Esophagus squamous epithelium (tissue), 5 donors: ENCODE results near the gene ZC3H8. TPM values are rescaled to one million over a fixed set of nuclear protein-coding genes. Genes with fewer than 3 reads are reported as not detected.

Source experiments
- DNase-seq: peaks from one replicate; lab custom pipeline; 2025; lab: John Stamatoyannopoulos, UW
- H3K27ac ChIP-seq, 4 donors: fragments of 200-600 bp; sonication (generic); one replicate each; pipeline ENCODE4 v1.5.1; 2016 to 2019; ENCODE audit warnings: mild to moderate bottlenecking in 1 of 4
- H3K27me3 ChIP-seq, 4 donors: fragments of 200-600 bp; sonication (generic); 1 replicate in 3 of 4; 2 replicates in 1 of 4; pipeline versions ENCODE4 v1.5.1 to v1.6.0; 2017 to 2021; ENCODE audit warnings: antibody characterized with exemption in 1 of 4
- H3K36me3 ChIP-seq, 3 donors: fragments of 200-600 bp; sonication (generic); one replicate each; pipeline ENCODE4 v1.5.1; 2016 to 2019
- H3K4me1 ChIP-seq, 3 donors: fragments of 200-600 bp; sonication (generic); one replicate each; pipeline ENCODE4 v1.5.1; 2017 to 2019
- H3K4me3 ChIP-seq, 4 donors: fragments of 200-600 bp; sonication (generic); 1 replicate in 3 of 4; 2 replicates in 1 of 4; pipeline ENCODE4 v1.5.1; 2016 to 2019; ENCODE audit warnings: mild to moderate bottlenecking in 2 of 4, moderate library complexity in 1 of 4
- H3K9me3 ChIP-seq, 3 donors: fragments of 200-600 bp; sonication (generic); one replicate each; pipeline ENCODE4 v1.5.1; 2016 to 2019
- CTCF ChIP-seq, 6 experiments: fragments of 450-650 bp in 4 of 6; fragments of 200-600 bp in 2 of 6; sonication (generic) in 2 of 6; IDR thresholded peaks; one replicate each; pipeline ENCODE4 v1.5.1; 2016 to 2019; ENCODE audit warnings: antibody characterized with exemption in 6 of 6, mild to moderate bottlenecking in 4 of 6, moderate library complexity in 4 of 6
- POLR2A ChIP-seq, 4 donors: fragments of 450-650 bp; IDR thresholded peaks; one replicate each; pipeline ENCODE4 v1.6.1; 2017; ENCODE audit warnings: antibody characterized with exemption in 4 of 4, mild to moderate bottlenecking in 4 of 4, moderate library complexity in 3 of 4
- WGBS, 2 donors: methylation state at CpG; one replicate each; pipeline ENCODE4 v1.1.5; 2018; 5-methylcytosine and 5-hydroxymethylcytosine counted together
- intact Hi-C: fragments of 100-400 bp; cut with DNase I; formaldehyde crosslinking; loops from one replicate; pipeline ENCODE4 v1.15.0; 2022
- total RNA-seq, 4 donors: library from RNA; depleted of rRNA; stranded (reverse); fragments of >200 nt; gene quantifications; one replicate each; pipeline ENCODE4 v1.1.0, GENCODE V29; 2016
- donor health status: DM: yes; HTN: yes; CAD: no.

ZC3H8 gene
- total RNA-seq, 4 donors from 2014 or later: 6.0 to 60.1 (median 37.1) TPM

GRCh38 chr2:112251271-112251670 is 3.6 kb downstream of the ZC3H8 start:
- Histone ChIP-seq H3K4me3 (no peak overlapping the region), H3K27me3 (no peaks in the 10 kb centered on the region), H3K9me3 (no peaks in the 10 kb centered on the region), H3K4me1 (peaks cover 0 to 27% (median 10%) of the 10 kb centered on the region in 3 donors), H3K36me3 (peaks cover 0 to 38% (median 0%) of the 10 kb centered on the region in 3 donors), H3K27ac (no peak overlapping the region)
- TF ChIP-seq CTCF (IDR thresholded peaks at IDR 0.05) (no peak), POLR2A (IDR thresholded peaks at IDR 0.05) (no peak)
- 83 to 85% methylated on average over 3 of the region's 3 CpGs for WGBS, 2 donors
- no peak for DNase-seq
- intact Hi-C loops: no loop called here

- TF ChIP-seq CTCF (IDR thresholded peaks at IDR 0.05) (no peak), POLR2A (IDR thresholded peaks at IDR 0.05) (no peak)
- Histone ChIP-seq H3K27me3 (no peaks in the 10 kb centered on the region), H3K4me1 (no peaks in the 10 kb centered on the region), H3K9me3 (no peaks in the 10 kb centered on the region), H3K4me3 (no peak overlapping the region), H3K27ac (no peak overlapping the region), H3K36me3 (peaks cover 0 to 77% (median 0%) of the 10 kb centered on the region in 3 donors)
- no peak for DNase-seq
- WGBS, 2 donors: 100% methylated on average over 1 of the region's 1 CpG
- intact Hi-C loops: no loop called here
Observed at GRCh38 chr2:112244854-112245253, 10.0 kb downstream of the ZC3H8 start.

GRCh38 chr2:112243233-112243632 is 11.6 kb downstream of the ZC3H8 start:
- no peak overlapping the region for H3K27ac ChIP-seq
- H3K36me3 ChIP-seq: peaks cover 0 to 63% (median 0%) of the 10 kb centered on the region in 3 donors
- intact Hi-C loops: no loop called here
- no peaks in the 10 kb centered on the region for H3K9me3 ChIP-seq
- TF ChIP-seq POLR2A (IDR thresholded peaks at IDR 0.05) (no peak), CTCF (IDR thresholded peaks at IDR 0.05) (no peak)
- no peak overlapping the region for H3K4me3 ChIP-seq
- no peaks in the 10 kb centered on the region for H3K4me1 ChIP-seq
- DNase-seq: no peak
- 70 to 79% methylated on average over 4 of the region's 4 CpGs for WGBS, 2 donors
- H3K27me3 ChIP-seq: no peaks in the 10 kb centered on the region

GRCh38 chr2:112242384-112242783 is 12.5 kb downstream of the ZC3H8 start:
- no peak for DNase-seq
- TF ChIP-seq POLR2A (IDR thresholded peaks at IDR 0.05) (no peak), CTCF (IDR thresholded peaks at IDR 0.05) (no peak)
- no peak overlapping the region for H3K27ac ChIP-seq
- H3K27me3 ChIP-seq: no peaks in the 10 kb centered on the region
- no peak overlapping the region for H3K4me3 ChIP-seq
- no peaks in the 10 kb centered on the region for H3K4me1 ChIP-seq
- H3K36me3 ChIP-seq: peaks cover 0 to 63% (median 0%) of the 10 kb centered on the region in 3 donors
- WGBS, 2 donors: 75 to 85% methylated on average over 3 of the region's 3 CpGs
- no peaks in the 10 kb centered on the region for H3K9me3 ChIP-seq
- intact Hi-C loops: no loop called here

- DNase-seq: no peak
- intact Hi-C loops: no loop called here
- Histone ChIP-seq H3K4me3 (no peak overlapping the region), H3K27me3 (no peaks in the 10 kb centered on the region), H3K36me3 (peaks cover 0 to 63% (median 5%) of the 10 kb centered on the region in 3 donors), H3K9me3 (no peaks in the 10 kb centered on the region), H3K4me1 (no peaks in the 10 kb centered on the region), H3K27ac (no peak overlapping the region)
- 100% methylated on average over 1 of the region's 1 CpG; no CpG with 5 or more reads in 1 of the 2 donors for WGBS, 2 donors
- TF ChIP-seq CTCF (IDR thresholded peaks at IDR 0.05) (no peak), POLR2A (IDR thresholded peaks at IDR 0.05) (no peak)
Observed at GRCh38 chr2:112239862-112240261, 15.0 kb downstream of the ZC3H8 start.
